Gastroesophageal sphincter (tissue), 3 donors: ENCODE data around the gene MATK.

ENCODE experiments used
- POLR2A ChIP-seq, 2 donors: fragments of 450-650 bp; IDR thresholded peaks; one replicate each; pipeline ENCODE4 v1.6.1; 2017; ENCODE audit warnings: antibody characterized with exemption in 2 of 2, mild to moderate bottlenecking in 2 of 2, moderate library complexity in 1 of 2
- POLR2AphosphoS5 ChIP-seq: sonication (generic); formaldehyde crosslinking; IDR thresholded peaks from one replicate; pipeline ENCODE4 v1.6.1; 2017; ENCODE audit warnings: antibody characterized with exemption
- TF ChIP-seq, protein P1 (sequence below), 4 experiments: fragments of 200-600 bp in 2 of 4; fragments of 450-650 bp in 2 of 4; sonication (generic) in 1 of 4; IDR thresholded peaks; one replicate each; pipeline ENCODE4 v1.5.1; 2017 to 2019; ENCODE audit warnings: antibody characterized with exemption in 4 of 4, mild to moderate bottlenecking in 2 of 4, moderate library complexity in 2 of 4

DNA sequence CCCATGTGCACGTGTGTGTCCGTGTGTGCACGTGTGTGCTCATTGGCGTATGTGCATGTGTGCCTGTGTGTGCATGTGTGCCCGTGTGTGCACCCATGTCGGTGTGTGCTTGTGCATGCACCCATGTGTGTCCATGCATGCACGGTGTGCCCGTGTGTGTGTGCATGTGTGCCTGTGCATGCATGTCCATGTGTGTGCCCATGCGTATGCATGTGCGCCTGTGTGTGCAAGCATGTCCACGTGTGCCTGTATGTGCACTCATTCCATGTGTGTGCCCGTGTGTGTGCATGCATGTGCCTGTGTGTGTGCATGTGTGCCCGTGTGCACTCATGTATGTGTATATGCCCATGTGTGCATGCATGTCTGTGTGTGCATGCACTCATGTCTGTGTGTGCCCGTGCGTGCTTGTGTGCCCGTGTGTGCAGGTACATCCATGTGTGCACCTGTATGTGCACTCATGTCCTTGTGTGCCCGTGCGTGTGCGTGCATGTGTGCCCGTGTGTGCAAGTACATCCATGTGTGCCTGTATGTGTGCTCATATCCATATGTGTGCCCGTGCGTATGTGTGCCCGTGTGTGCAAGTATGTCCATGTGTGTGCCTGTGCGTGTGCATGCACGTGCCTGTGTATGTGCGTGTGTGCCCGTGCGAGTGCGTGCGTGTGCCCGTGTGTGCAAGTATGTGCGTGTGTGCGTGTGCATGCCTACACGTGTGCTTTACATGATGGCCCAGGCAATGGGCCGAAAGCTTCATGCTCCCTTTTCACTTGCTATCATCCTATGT is 21.6 kb upstream of the MATK start:
- TF ChIP-seq, protein P1, sequence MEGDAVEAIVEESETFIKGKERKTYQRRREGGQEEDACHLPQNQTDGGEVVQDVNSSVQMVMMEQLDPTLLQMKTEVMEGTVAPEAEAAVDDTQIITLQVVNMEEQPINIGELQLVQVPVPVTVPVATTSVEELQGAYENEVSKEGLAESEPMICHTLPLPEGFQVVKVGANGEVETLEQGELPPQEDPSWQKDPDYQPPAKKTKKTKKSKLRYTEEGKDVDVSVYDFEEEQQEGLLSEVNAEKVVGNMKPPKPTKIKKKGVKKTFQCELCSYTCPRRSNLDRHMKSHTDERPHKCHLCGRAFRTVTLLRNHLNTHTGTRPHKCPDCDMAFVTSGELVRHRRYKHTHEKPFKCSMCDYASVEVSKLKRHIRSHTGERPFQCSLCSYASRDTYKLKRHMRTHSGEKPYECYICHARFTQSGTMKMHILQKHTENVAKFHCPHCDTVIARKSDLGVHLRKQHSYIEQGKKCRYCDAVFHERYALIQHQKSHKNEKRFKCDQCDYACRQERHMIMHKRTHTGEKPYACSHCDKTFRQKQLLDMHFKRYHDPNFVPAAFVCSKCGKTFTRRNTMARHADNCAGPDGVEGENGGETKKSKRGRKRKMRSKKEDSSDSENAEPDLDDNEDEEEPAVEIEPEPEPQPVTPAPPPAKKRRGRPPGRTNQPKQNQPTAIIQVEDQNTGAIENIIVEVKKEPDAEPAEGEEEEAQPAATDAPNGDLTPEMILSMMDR (IDR thresholded peaks at IDR 0.05) = no peak
- TF ChIP-seq POLR2A (IDR thresholded peaks at IDR 0.05) = no peak
- TF ChIP-seq POLR2AphosphoS5 = no peak
